ENCODE data around the gene OGFOD2. TPM values are rescaled to one million over a fixed set of nuclear protein-coding genes. Genes with fewer than 3 reads are reported as not detected.

The OGFOD2 gene
- total RNA-seq, 1 experiment from 2014 or later = 16.3 TPM

DNA sequence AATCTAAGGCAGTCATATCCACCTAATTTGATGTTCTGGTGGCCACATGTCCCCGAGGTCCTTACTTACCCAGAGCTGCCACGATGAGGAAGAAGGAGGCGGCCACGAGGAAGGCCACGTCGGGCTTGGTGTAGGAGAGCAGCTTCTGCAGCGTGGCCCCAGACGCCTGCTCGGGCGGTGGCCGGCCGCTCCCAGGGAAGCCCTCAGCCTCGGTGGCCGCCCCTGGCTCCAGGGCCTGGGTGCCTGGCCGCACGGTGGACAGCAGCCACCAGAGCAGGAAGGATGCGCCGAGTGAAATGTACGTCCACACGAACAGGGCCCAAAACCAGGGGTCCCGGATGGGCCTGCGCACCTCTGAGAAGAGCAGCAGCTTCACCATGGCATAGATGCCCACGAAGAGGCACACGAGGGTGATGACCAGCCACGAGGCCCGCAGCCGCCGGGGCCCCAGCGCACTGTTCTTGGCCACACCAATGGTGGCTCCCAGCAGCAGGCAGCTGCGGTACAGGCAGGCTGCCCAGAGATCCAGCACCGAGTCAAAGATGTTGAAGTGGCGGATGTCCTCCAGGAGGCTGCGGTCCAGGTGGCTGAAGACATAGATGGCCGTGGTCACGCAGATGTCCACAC is 15.4 kb upstream of the OGFOD2 start:
- Histone ChIP-seq H3K4me3 (no peak overlapping the region), H3K27ac (no peak overlapping the region), H3K9me3 (replicated peaks) (no peaks in the 10 kb centered on the region), H3K4me1 (replicated peaks) (peaks cover 33% of the 10 kb centered on the region), H3K27me3 (replicated peaks) (no peaks in the 10 kb centered on the region), H3K36me3 (peaks cover 25% of the 10 kb centered on the region)
- no peak for DNase-seq (ENCODE audit: low read depth in 1 of 2, low spot score in 2 of 2)

DNA sequence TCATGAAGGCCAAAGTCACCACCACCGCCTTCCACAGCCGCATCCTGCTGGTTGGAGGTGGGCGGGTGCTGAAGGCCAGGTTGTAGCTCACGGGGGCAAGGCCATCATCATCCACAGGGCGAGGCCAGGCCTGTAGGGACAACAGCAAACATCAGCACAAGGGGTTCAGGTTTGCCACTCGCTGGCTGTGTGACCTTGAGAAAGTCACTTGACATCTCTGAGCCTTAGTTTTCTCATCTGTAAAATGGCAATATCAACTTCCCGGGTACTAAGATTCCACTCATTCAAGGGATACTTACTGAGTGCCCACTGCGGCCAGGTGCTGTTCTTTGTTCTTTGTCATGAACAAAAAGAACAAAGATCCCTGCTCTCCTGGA is 14.9 kb upstream of the OGFOD2 start:
- Histone ChIP-seq H3K27me3 (replicated peaks) (no peaks in the 10 kb centered on the region), H3K4me1 (replicated peaks) (peaks cover 30% of the 10 kb centered on the region), H3K9me3 (replicated peaks) (no peaks in the 10 kb centered on the region), H3K27ac (no peak overlapping the region), H3K4me3 (no peak overlapping the region), H3K36me3 (peaks cover 25% of the 10 kb centered on the region)
- no peak for DNase-seq (ENCODE audit: low read depth in 1 of 2, low spot score in 2 of 2)

DNA sequence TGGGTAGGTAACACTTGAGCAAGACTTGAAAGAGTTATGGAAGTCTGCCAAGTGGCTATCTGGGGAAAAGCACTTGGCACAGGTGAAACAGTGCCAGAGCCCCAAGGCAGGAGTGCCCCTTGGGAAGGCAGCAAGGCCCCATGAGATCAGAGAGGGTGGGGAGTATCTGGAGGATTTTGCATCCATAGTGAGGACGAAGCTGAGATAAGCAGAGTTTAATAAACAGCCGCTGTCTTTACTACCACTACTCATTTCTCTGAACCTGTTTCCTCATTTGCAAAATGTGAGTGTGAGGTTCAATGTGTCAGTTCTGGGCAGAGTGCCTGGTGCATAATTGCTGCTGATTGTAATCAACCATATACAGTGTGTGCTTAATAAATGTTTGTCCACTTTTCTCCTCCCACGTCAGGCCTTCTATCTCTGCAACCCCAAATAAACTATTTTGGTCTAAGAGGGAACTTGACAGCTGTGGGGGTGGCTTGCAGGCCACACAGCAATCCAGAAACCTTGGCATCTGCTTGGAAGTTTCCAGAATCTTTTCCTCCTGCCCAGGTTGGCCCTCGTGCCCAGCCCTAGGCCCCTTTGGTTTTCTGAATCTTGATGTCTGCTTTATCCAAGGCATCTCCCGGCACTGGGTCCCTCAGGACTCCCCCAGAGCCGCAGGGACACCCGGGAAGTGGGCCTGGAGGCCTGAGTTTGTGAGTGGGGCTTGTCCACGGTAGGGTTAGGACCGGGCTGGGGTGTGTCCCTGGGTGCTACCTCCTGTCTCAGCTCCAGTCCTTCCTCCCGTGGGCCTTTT is 13.3 kb upstream of the OGFOD2 start:
- Histone ChIP-seq H3K27ac (no peak overlapping the region), H3K4me3 (no peak overlapping the region)
- DNase-seq (ENCODE audit: low read depth in 1 of 2, low spot score in 2 of 2) = no peak

DNA sequence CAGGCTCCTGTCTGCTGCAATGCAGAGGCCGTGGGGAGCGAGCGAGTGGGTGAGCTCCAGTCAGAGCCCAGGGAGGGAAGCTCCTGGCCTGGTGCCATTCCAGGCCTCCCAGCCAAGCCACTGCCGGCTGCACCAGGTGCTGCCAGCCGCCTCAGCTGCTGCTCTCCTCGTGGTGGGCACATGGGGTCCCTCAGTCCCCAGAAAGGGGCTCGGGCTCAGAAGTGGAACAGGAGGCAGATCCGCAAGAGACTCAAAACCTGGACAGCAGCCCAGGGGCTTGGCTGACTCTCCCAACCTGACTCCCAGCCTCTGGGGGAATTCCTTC is 11.1 kb upstream of the OGFOD2 start:
- H3K9me3 ChIP-seq (replicated peaks) = no peaks in the 10 kb centered on the region
- DNase-seq (ENCODE audit: low read depth in 1 of 2, low spot score in 2 of 2) = no peak
- H3K27ac ChIP-seq = no peak overlapping the region
- no peak overlapping the region for H3K4me3 ChIP-seq
- peaks cover 16% of the 10 kb centered on the region for H3K36me3 ChIP-seq
- peaks cover 13% of the 10 kb centered on the region for H3K4me1 ChIP-seq (replicated peaks)
- no peaks in the 10 kb centered on the region for H3K27me3 ChIP-seq (replicated peaks)

More for the DNA sequence above, 13.3 kb upstream of the OGFOD2 start:
- H3K36me3 ChIP-seq = peaks cover 22% of the 10 kb centered on the region
- peaks cover 33% of the 10 kb centered on the region for H3K4me1 ChIP-seq (replicated peaks)
- no peaks in the 10 kb centered on the region for H3K9me3 ChIP-seq (replicated peaks)
- no peaks in the 10 kb centered on the region for H3K27me3 ChIP-seq (replicated peaks)

DNA sequence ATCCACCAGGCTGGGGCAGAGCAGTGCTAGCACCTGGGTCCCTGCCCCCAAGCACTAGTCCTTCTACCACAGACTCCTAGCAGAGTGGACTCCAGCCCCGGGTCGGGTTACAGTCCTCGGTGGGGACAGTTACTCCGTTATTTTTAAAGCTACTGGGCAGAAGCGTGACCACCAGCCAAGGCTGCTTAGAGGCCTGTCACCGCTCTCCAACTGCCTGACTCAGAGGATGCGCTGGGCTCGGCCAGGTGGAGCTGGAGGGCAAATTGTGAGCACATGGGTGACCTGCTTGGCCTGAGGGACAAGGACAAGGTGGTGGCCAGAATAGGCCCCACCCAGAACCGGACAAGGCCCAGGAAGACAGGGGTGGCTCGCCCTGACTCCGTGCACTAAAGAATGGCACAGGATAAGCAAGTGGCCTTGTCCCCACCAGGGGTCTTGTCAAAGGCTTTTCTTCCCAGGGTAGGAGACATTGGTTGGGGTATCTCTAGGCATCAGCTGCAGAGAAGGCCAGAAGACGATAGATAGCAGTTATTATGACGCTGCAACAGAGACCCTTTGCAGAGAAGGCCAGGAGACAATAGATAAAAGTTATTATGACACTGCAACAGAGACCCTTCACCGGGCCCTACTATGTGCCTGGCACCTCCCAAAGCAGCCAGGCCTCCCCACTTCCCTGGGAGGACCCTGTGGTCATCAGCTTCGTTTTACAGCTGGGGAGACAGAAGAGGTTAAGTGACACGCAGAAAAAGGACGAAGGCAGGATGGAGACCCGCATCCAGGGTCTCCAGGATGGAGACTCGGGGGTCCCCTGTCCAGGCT is 10.4 kb upstream of the OGFOD2 start:
- no peak for DNase-seq (ENCODE audit: low read depth in 1 of 2, low spot score in 2 of 2)
- Histone ChIP-seq H3K4me1 (replicated peaks) (peaks cover 11% of the 10 kb centered on the region; the same call in 1 of the 2 replicates), H3K4me3 (no peak overlapping the region), H3K9me3 (replicated peaks) (no peaks in the 10 kb centered on the region), H3K27ac (no peak overlapping the region), H3K27me3 (replicated peaks) (no peaks in the 10 kb centered on the region), H3K36me3 (peaks cover 12% of the 10 kb centered on the region)

DNA sequence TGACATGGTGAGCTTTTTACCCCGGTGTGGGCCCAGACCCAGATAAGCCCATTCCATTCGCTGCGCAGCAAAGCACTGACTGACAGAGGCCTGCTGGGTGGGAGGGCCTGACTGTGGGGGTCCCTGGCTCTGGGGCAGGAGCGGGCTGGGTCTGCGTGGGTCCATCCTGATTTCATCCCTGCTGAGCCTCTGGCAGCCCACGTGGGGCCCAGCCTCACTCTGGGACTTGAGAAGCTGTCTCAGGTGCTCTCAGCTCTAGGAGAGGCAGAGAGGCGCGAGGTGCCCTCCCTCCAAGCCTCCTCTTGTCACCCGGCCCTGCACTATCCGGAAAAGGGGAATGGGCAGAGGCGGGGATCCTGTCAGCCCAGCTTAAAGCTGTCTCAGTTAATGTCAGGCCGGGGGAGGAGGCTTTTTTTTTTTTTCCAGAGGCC is 9.7 kb upstream of the OGFOD2 start:
- Histone ChIP-seq H3K4me3 (peak overlapping the region; percentile 61), H3K27me3 (replicated peaks) (no peaks in the 10 kb centered on the region), H3K4me1 (replicated peaks) (peaks cover 11% of the 10 kb centered on the region; the same call in 1 of the 2 replicates), H3K9me3 (replicated peaks) (no peaks in the 10 kb centered on the region), H3K27ac (no peak overlapping the region), H3K36me3 (peaks cover 5% of the 10 kb centered on the region; the same call in 1 of the 2 replicates)
- no peak for DNase-seq (ENCODE audit: low read depth in 1 of 2, low spot score in 2 of 2)

DNA sequence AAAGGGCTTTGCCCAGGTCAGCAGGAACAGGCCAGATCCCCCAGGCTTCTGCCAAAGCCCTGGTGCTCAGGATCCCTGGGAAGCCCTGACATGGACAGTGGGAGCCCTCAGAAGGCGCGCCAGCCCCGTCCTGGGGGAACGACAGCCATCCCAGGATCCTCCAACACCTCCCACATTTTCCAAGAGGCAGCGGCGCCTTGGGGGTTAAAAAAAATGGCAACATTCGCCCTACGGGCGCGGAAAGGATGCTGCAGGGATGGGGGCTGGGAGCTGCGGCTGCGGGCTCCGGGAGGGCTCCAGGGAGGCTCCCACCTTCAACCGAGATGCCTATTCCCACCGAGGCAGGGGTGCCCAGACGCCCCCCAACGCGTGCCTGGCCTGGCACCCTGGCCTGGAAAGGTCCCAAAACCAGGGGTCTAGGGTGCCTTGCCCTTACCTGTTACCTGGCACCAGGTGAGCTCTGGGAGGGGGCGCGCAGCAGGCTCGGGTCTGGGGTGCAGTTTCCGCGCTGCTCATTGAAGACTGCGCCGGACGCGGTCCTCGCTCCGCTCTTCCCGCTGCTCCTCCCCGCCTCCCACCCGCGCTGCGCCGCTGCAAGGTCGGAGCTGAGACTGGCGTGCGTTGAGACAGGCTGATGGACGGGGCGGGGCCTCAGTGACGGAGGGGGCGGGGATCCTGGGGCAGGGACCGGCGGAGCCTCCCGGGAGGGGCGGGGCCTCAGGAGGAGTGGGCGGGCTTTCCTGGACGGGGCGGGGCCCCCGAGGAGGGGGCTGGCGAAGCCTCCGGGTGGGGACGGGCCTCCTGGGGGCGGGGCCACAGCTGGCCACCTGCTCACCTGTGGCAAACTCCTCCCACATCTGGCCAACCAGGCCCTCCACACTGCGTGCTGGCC is 8.9 kb upstream of the OGFOD2 start, which contains the start of gene ABCB9:
ABCB9 (minus strand) TSS at position 613 of the 892 bp plus-strand sequence. CDS start 6,228 bp downstream, outside the sequence.
- Histone ChIP-seq H3K27me3 (replicated peaks) (no peaks in the 10 kb centered on the region), H3K36me3 (0 out of 2 replicates have a peak, but pooled peaks cover 4% of the 10 kb centered on the region), H3K4me1 (replicated peaks) (peaks cover 11% of the 10 kb centered on the region; the same call in 1 of the 2 replicates), H3K4me3 (peak within 1 kb of the TSS; percentile 61), H3K9me3 (replicated peaks) (no peaks in the 10 kb centered on the region), H3K27ac (no peak within 1 kb of the TSS)
- peak; percentile 47 to 94 for DNase-seq (ENCODE audit: low read depth in 1 of 2, low spot score in 2 of 2)

DNA sequence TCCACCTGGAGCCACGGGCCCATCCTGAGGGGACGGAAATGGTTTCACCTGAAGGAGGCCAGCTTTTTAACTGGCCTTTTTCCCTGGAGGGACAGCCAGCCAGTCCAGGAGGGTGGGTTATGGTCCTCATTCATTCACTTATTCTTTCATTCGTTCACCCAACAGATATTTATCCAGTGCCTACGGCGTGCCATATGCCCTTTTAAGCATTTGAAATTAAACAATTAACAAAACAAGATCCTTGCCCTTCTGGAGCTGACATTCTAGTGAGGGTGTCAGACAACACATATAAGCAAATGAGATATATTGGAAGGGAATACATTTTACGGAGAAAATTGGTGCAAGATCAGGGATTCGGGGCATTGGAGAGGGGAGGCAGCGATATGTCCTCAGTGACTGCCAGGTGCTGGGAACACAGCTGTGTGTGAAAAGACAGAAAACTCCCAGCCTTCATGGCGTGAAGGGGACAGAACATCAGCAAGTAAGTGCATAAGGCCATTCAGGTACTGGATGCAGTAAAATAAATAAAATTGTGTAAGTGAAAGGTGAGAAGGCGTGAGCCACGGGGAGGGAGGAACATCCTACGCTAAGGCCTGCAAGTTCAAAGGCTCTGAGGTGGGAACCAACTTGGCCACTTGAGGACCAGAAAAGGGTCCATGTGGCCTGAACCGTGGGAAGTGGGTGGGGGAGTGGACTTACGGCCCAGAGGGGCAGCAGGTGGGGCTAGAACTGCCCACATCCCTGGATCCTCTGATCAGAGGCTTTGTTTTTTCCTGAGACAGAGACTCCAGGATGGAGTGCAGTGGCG is 8.1 kb upstream of the OGFOD2 start:
- no peak for DNase-seq (ENCODE audit: low read depth in 1 of 2, low spot score in 2 of 2)
- no peaks in the 10 kb centered on the region for H3K27me3 ChIP-seq (replicated peaks)
- H3K36me3 ChIP-seq = 0 out of 2 replicates have a peak, but pooled peaks cover 4% of the 10 kb centered on the region
- H3K4me3 ChIP-seq = peak overlapping the region; percentile 61; the same call in 1 of the 2 replicates
- peaks cover 11% of the 10 kb centered on the region; the same call in 1 of the 2 replicates for H3K4me1 ChIP-seq (replicated peaks)
- H3K9me3 ChIP-seq (replicated peaks) = no peaks in the 10 kb centered on the region
- H3K27ac ChIP-seq = no peak overlapping the region

DNA sequence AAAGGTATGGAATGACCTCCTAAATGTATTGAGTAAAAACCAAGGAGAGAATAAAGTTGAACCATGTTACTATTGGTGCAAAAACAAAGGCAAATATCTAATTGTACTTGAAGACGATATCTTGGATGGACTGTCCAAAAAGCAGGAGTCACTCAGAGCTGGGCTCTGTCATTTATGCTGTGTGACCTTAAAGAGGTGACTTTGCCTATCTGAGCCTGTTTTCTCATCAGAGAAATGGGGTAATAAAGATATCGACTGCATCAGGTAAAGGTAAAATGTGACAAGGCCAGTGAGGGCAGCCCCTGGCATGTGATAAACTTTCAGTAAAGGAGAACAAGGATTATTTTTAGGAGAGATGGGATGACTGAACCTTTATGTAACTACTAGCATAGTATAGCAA is 6.9 kb upstream of the OGFOD2 start:
- no peak overlapping the region for H3K27ac ChIP-seq
- no peak for DNase-seq (ENCODE audit: low read depth in 1 of 2, low spot score in 2 of 2)

DNA sequence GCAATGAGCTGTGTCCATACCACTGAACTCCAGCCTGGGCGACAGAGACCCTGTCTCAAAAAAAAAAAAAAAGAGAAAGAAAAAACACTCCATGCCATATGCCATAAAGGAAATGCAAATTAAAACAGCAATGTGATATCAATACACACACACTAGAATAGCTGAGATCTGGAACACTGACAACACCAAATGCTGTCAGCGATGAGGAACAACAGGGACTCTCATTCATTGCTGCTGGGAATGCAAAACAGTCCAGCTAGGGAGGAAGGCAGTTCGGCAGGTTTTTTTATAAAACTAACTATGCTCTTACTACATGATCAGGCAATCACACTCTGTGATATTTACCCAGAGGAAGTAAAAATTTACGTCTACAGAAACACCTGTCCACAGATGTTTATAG is 5.4 kb upstream of the OGFOD2 start:
- Histone ChIP-seq H3K9me3 (replicated peaks) (no peaks in the 10 kb centered on the region), H3K36me3 (no peaks in the 10 kb centered on the region), H3K4me3 (no peak overlapping the region), H3K27me3 (replicated peaks) (no peaks in the 10 kb centered on the region), H3K27ac (no peak overlapping the region), H3K4me1 (replicated peaks) (peaks cover 11% of the 10 kb centered on the region)
- no peak for DNase-seq (ENCODE audit: low read depth in 1 of 2, low spot score in 2 of 2)

More for the DNA sequence above, 6.9 kb upstream of the OGFOD2 start:
- Histone ChIP-seq H3K4me1 (replicated peaks) (peaks cover 11% of the 10 kb centered on the region; the same call in 1 of the 2 replicates), H3K9me3 (replicated peaks) (no peaks in the 10 kb centered on the region), H3K4me3 (no peak overlapping the region), H3K27me3 (replicated peaks) (no peaks in the 10 kb centered on the region), H3K36me3 (0 out of 2 replicates have a peak, but pooled peaks cover 4% of the 10 kb centered on the region)

DNA sequence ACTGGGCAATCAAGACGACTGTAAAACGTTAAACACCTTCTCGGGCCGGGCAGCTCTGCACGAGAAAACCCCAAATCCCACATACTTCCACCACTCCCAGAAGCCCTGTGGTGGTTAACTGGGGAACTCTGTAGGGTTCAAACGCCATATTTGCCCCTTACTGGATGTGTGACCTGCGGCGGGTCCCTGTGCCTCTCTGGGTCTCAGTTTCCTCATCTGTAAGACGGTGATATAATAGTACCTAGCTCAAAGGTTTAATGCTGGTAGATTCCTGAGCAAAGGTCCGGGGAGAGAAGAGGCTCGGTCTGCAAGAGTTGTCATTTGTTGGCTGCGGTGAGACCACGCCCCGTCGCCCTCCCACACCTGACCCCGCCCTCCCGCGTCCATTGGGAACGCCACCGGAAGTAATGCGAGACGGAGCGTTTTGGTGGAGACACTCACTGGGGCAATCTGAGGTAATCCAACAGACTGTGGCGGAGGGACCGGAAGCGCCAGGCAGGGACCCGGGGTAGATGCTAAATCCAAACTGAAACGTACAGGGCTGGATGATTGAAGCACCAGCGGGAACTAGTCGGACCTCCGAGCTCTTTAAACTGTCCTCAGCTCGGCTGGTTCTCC is 661 bp upstream of the OGFOD2 start:
- Histone ChIP-seq H3K27me3 (replicated peaks) (no peaks in the 10 kb centered on the region), H3K36me3 (peaks cover 44% of the 10 kb centered on the region), H3K4me3 (peak overlapping the region; percentile 90), H3K9me3 (replicated peaks) (no peaks in the 10 kb centered on the region), H3K27ac (peak overlapping the region; percentile 94), H3K4me1 (replicated peaks) (peaks cover 14% of the 10 kb centered on the region)
- DNase-seq (ENCODE audit: low read depth in 1 of 2, low spot score in 2 of 2) = peak; percentile 90 to 97
